HEK293T (cell line): Measurements from ENCODE around the gene KIF27.

ENCODE experiments used
- ARNT ChIP-seq: fragments of 450-650 bp; IDR thresholded peaks from 2 replicates; pipeline ENCODE4 v1.6.1; 2017; ENCODE audit warnings: mild to moderate bottlenecking
- BHLHE40 ChIP-seq: fragments of 450-650 bp; IDR thresholded peaks from 2 replicates; pipeline ENCODE4 v1.6.1; 2016; ENCODE audit warnings: mild to moderate bottlenecking, moderate library complexity, borderline replicate concordance
- ELF4 ChIP-seq: fragments of 450-650 bp; IDR thresholded peaks from 2 replicates; pipeline ENCODE4 v1.6.1; 2017; ENCODE audit warnings: antibody characterized with exemption
- FOXA1 ChIP-seq: fragments of 450-650 bp; IDR thresholded peaks from 2 replicates; pipeline ENCODE4 v1.6.1; 2016; ENCODE audit warnings: mild to moderate bottlenecking
- FOXK2 ChIP-seq: fragments of 450-650 bp; IDR thresholded peaks from 2 replicates; pipeline ENCODE4 v1.6.1; 2016; ENCODE audit warnings: mild to moderate bottlenecking
- FOXM1 ChIP-seq: fragments of 450-650 bp; IDR thresholded peaks from 2 replicates; pipeline ENCODE4 v1.6.1; 2017; ENCODE audit warnings: mild to moderate bottlenecking, borderline replicate concordance
- HDGF ChIP-seq: fragments of 450-650 bp; IDR thresholded peaks from 2 replicates; pipeline ENCODE4 v1.6.1; 2017; ENCODE audit warnings: antibody characterized with exemption, borderline replicate concordance
- NFRKB ChIP-seq: fragments of 450-650 bp; IDR thresholded peaks from 2 replicates; pipeline ENCODE4 v1.6.1; 2016; ENCODE audit warnings: mild to moderate bottlenecking, moderate library complexity
- SP1 ChIP-seq: fragments of 450-650 bp; IDR thresholded peaks from 2 replicates; pipeline ENCODE4 v1.6.1; 2017
- SUZ12 ChIP-seq: fragments of 450-650 bp; IDR thresholded peaks from 2 replicates; pipeline ENCODE4 v1.6.1; 2016; ENCODE audit warnings: mild to moderate bottlenecking
- TARDBP ChIP-seq: fragments of 450-650 bp; IDR thresholded peaks from 2 replicates; pipeline ENCODE4 v1.6.1; 2016
- ZNF384 ChIP-seq: fragments of 450-650 bp; IDR thresholded peaks from 2 replicates; pipeline ENCODE4 v1.6.1; 2016
- TF ChIP-seq, protein P1 (sequence below): fragments of 450-650 bp; IDR thresholded peaks from 2 replicates; pipeline ENCODE4 v1.6.1; 2016

DNA sequence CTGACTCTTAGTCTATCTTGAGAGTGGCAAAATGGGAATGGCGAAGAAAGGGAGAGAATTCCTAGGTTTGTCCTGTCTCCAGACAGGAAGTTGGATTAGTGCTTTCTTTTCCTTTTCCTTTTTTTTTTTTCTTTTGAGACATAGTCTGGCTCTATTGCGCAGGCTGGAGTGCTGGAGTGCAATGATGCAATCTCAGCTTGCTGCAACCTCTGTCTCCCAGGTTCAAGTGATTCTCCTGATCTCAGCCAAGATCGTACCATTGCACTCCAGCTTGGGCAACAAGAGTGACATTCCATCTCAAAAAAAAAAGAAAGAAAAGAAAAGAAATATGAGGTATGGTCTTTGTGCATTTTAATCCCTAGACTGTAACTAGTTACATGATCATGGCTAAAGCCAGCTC is 12.6 kb upstream of the KIF27 start:
- TF ChIP-seq ELF4 (no peak), TARDBP (no peak), SP1 (no peak), FOXK2 (no peak), SUZ12 (no peak), FOXA1 (no peak), FOXM1 (no peak), NFRKB (no peak), ZNF384 (no peak), HDGF (no peak), BHLHE40 (no peak), ARNT (no peak)
- TF ChIP-seq, protein P1, sequence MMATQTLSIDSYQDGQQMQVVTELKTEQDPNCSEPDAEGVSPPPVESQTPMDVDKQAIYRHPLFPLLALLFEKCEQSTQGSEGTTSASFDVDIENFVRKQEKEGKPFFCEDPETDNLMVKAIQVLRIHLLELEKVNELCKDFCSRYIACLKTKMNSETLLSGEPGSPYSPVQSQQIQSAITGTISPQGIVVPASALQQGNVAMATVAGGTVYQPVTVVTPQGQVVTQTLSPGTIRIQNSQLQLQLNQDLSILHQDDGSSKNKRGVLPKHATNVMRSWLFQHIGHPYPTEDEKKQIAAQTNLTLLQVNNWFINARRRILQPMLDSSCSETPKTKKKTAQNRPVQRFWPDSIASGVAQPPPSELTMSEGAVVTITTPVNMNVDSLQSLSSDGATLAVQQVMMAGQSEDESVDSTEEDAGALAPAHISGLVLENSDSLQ = no peak
